Cardiac septum (tissue), 1 donor: Measurements from ENCODE around the gene SLC6A12. TPM values are rescaled to one million over a fixed set of nuclear protein-coding genes. Genes with fewer than 3 reads are reported as not detected.

Source experiments
- DNase-seq: peaks from one replicate; pipeline ENCODE4 v3.0.0-alpha.2; 2020; ENCODE audit warnings: low spot score
- intact Hi-C: fragments of 100-400 bp; cut with DNase I; formaldehyde crosslinking; loops from one replicate; pipeline ENCODE4 v1.14.0; 2022
- total RNA-seq: library from RNA; stranded (reverse); fragmentation: NEBNext Ultra II Directional; extraction: Animal tissue kit (Norgen Biotek cat#: 25700); gene quantifications from one replicate; pipeline ENCODE4 v1.2.1, GENCODE V29; 2021
- donor health status: DM: no; HTN: no; CAD: no.

The SLC6A12 gene
- total RNA-seq, 1 donor from 2014 or later = 2.7 TPM

GRCh38 chr12:184811-185575 is 29.0 kb downstream of the SLC6A12 start:
- DNase-seq = no peak
- intact Hi-C loops = no loop called here

GRCh38 chr12:182381-182892 is 31.5 kb downstream of the SLC6A12 start:
- intact Hi-C loops = no loop called here
- no peak for DNase-seq

- intact Hi-C loops = no loop called here
- no peak for DNase-seq
Observed at GRCh38 chr12:181921-182320, 32.0 kb downstream of the SLC6A12 start.

DNA sequence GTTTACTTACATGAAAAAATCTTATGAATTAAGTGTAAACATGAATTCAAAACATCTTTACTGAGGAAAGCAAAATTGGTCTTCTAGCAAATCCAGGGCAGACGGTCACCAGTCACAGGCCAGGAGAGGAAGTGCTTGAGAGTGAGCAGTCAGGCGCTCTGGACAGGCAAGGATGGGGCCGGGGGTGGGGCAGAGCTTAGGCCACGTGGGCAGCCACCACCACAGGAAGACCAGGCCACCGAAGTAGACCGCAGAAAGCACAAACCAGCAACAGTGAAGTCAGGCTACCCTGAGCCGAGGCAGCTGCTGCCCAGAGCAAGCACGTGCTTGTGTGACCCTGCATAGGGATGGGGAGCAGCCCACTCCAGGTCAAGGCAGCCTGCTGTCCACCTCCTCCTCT is 33.5 kb downstream of the SLC6A12 start:
- DNase-seq = no peak
- intact Hi-C loops = no loop called here

- intact Hi-C loops = no loop called here
- no peak for DNase-seq
Observed at GRCh38 chr12:179885-180284, 34.1 kb downstream of the SLC6A12 start.

DNA sequence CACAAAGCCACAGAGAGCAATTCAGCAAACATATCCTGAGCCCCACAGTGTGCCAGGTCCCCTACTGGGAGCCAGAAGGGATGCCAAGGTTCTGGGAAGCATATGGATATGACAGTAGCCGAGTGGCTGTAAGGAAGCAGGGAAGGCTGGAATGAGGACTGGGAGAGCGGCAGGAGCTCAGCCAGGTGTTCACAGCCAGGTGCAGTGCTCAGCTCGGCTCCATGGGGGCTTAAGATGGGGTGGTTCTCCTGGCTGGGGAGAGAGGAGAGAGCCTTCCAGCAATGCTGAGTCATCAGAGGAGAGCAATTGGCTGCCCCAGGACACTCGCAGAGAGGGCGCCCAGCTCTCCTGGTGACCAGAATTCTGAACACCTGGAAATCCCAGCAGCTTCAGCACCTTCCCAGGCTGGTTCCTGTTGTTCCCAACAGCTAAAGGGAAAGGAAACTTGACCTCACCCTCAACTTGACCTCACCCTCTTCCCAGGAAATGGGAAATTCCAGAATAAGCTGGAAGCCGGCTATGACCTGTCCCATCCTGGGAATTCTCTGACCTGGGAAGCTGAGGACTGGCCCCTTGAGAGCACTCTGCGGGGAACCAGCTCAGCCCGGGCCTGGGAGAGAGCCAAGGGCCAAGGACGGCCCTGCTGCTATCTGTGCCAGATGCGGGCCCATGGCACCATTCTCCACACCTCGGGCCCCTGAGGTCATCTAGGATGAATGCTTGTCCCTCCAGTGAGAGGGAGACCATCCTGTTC is 34.6 kb downstream of the SLC6A12 start:
- no peak for DNase-seq
- intact Hi-C loops = no loop called here

DNA sequence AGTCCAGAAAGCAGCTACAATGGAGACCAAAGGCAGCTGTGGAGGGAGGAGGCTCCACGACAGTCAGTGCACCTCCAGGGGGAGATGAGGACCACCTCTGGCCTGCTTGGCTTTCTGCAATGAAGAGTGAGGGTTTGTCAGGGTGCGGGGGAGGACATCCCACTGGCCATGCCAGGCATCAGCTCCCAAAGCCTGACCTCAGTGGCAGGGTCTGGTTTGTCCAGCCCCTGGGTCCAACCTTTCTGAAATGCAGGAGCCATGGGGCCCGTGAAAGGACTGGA is 35.2 kb downstream of the SLC6A12 start:
- intact Hi-C loops = no loop called here
- DNase-seq = no peak

DNA sequence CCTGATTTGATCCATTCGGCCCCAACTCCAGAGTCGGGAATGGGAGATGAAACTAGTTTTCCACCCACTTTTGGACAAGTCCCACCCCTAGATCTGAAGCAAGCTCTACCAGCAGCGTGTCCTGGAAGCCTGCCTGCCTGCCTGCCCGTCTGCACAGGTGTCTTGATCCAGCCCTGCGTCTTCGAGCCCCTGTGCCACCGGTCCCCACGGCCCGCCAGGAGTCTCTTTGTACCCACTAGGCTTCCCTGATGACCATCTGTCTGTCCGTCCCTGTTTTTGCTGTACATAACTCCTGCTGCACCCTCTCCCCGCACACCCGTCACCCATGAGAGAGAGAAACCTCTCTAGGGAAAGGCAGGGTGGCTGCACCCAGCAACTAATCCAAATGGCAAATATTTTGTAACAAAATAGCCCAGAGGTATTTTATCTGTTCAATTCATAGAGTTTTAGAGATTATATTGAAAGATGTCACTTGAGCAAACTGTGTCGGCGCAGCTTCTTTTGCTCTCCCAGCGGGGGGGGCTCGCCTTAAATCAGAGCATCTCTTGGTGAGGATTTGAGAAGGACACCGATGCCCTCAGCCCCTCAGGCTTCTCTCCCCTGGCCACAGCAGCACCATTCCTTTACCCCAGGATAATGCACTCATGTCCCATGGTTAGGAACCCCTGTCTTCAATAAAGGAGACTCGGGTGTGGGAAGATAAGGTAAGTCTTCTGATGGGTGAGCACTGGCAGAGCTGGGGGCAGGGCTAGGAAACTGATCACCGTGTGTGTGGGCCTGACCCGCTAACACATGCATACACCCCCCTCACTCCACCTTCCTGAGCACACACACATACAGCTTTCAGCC is 35.8 kb downstream of the SLC6A12 start:
- intact Hi-C loops = no loop called here
- DNase-seq = no peak

GRCh38 chr12:177336-177979 is 36.5 kb downstream of the SLC6A12 start:
- DNase-seq = no peak
- intact Hi-C loops = no loop called here

- intact Hi-C loops = no loop called here
- DNase-seq = no peak
Observed at GRCh38 chr12:176321-177181, 37.4 kb downstream of the SLC6A12 start.

DNA sequence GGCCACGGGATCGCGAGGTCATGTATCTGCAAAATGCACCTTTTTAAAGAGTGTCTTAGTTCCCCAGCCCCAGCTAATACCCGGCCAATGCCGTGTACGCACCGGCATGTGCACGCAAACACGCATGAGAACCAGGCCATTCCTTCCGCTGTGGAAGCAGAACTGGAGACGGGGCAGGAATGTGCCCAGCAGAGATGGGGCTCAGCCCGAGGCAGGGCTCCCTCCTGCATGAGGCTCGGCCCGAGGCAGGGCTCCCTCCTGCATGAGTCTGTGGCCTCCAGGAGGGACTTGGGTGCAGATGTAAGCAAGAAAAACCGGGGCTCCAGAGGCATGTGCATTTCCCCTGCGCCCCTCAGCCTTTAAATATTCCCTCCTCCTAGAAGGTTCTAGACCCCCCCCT is 38.2 kb downstream of the SLC6A12 start:
- no peak for DNase-seq
- intact Hi-C loops = no loop called here

GRCh38 chr12:175250-175649 is 38.7 kb downstream of the SLC6A12 start:
- DNase-seq = no peak
- intact Hi-C loops = no loop called here

- intact Hi-C loops = no loop called here
- DNase-seq = no peak
Observed at GRCh38 chr12:174596-174995, 39.4 kb downstream of the SLC6A12 start.

- intact Hi-C loops = no loop called here
- no peak for DNase-seq
Observed at GRCh38 chr12:174124-174523, 39.8 kb downstream of the SLC6A12 start.

GRCh38 chr12:172732-173161 is 41.2 kb downstream of the SLC6A12 start:
- intact Hi-C loops = no loop called here
- DNase-seq = no peak

DNA sequence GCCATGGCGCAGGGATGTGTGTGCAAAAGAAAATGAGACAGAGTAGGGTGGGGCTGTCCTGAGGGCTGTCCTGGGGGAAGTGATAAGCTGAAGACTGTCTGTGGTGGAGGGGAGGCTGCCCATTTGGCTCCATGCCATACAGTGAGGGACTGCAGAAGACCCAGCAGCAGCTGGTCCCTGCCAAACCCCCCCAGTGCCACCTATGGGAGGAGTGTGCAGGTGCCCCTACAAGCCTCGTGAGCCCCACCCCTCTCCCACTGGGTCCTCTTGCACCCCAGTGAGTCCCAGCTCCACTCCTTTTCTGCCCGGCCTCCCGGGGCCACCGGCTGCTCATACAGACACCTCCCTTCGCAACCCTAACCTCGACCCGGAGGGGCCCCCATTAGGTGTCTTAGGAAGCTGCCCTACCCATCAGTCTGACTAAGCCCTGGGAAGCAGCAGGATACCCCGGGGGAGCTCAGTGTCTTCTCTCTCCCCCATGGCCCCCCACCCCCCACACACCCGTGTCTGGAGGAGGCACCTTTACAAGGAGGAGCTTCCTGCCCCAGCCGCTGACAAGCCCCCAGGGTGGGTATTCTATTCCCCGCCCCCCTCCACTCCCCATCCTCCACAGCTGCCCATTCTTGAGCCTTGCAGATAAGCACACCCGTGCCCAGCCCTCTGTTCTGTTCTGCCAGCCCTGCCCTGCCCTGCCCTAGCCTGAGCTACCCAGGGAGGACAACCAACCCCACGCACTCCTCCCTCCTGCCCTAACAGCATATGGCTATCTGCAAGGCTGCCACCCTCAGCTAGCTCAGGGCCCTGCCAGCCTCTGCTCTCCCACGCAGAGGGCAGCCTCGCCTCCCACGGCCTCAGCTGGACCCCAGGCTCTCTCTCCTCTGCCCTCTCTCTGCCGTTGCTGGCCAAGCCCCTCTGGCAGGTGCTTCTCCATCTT is 41.9 kb downstream of the SLC6A12 start:
- no peak for DNase-seq

GRCh38 chr12:171276-171675 is 42.7 kb downstream of the SLC6A12 start:
- no peak for DNase-seq

More for the DNA sequence above, 41.9 kb downstream of the SLC6A12 start:
- intact Hi-C loops = no loop called here

More at GRCh38 chr12:171276-171675, 42.7 kb downstream of the SLC6A12 start:
- intact Hi-C loops = no loop called here
